A549 (cell line): ENCODE results near the gene GUCA1A. TPM values are rescaled to one million over a fixed set of nuclear protein-coding genes. Genes with fewer than 3 reads are reported as not detected.

Experiments
- ATAC-seq, 2 experiments: fragments of 200-7000 bp in 1 of 2; fragments of >200 bp in 1 of 2; cut with Nextera tagmentation in 1 of 2; cut with Tn5 transposase in 1 of 2; 3 replicates each; pipeline versions ENCODE4 v1.8.0 to v1.9.1; 2018 to 2020; ENCODE audit warnings: mild to moderate bottlenecking in 1 of 2, moderate library complexity in 1 of 2
- CTCF ChIA-PET: fragments of 300-600 bp; sonication (Branson Sonifier 250); formaldehyde crosslinking; extraction: SDS; loops from one replicate; lab custom pipeline; 2021; ENCODE audit warnings: antibody characterized with exemption, inconsistent platforms; lab: Yijun Ruan, JAX
- POLR2A ChIA-PET: fragments of 350-600 bp; formaldehyde crosslinking; extraction: SDS; loops from one replicate; lab custom pipeline; 2021; ENCODE audit warnings: antibody characterized with exemption, inconsistent platforms; lab: Yijun Ruan, JAX
- DNase-seq, 2 experiments: peaks; one replicate each; pipeline versions ENCODE4 v3.0.0 to v3.0.0-alpha.2; 2011 to 2016; ENCODE audit warnings: low read depth in 1 of 2, low spot score in 1 of 2
- FAIRE-seq: peaks from 2 replicates; lab custom pipeline; 2011; peaks lifted over from hg19 to GRCh38; lab: Jason Lieb, UNC
- H3K27ac ChIP-seq, 2 experiments: fragments of >200 bp; sonication (Bioruptor Twin); formaldehyde crosslinking; 3 replicates each; pipeline ENCODE4 v1.5.1; 2016 to 2017
- H3K4me1 ChIP-seq: fragments of >200 bp; sonication (Bioruptor Twin); formaldehyde crosslinking; 3 replicates; pipeline ENCODE4 v1.6.1; 2016
- H3K4me2 ChIP-seq: fragments of >200 bp; sonication (Bioruptor Twin); formaldehyde crosslinking; 3 replicates; pipeline ENCODE4 v1.6.1; 2016
- H3K4me3 ChIP-seq: fragments of >200 bp; sonication (Bioruptor Twin); formaldehyde crosslinking; 3 replicates; pipeline ENCODE4 v1.5.1; 2016
- H3K9me3 ChIP-seq: fragments of >200 bp; sonication (Bioruptor Twin); formaldehyde crosslinking; 3 replicates; pipeline ENCODE4 v1.6.1; 2016
- CBX2 ChIP-seq: fragments of 200-600 bp; sonication (generic); IDR thresholded peaks from 2 replicates; pipeline ENCODE4 v1.6.1; 2016; ENCODE audit warnings: low read depth, mild to moderate bottlenecking, borderline replicate concordance
- CHD4 ChIP-seq: fragments of 200-600 bp; sonication (generic); IDR thresholded peaks from 2 replicates; pipeline ENCODE4 v1.6.1; 2016; ENCODE audit warnings: antibody characterized with exemption, mild to moderate bottlenecking, borderline replicate concordance
- EHMT2 ChIP-seq: fragments of 200-600 bp; sonication (generic); IDR thresholded peaks from 2 replicates; pipeline ENCODE4 v1.6.1; 2016; ENCODE audit warnings: antibody characterized with exemption, low read depth, mild to moderate bottlenecking, moderate library complexity
- FOSB ChIP-seq: fragments of 250-450 bp; sonication (Bioruptor Pico); IDR thresholded peaks from 2 replicates; pipeline ENCODE4 v1.5.0; 2020; ENCODE audit warnings: mild to moderate bottlenecking, moderate library complexity
- FOSL2 ChIP-seq, 2 experiments: fragments of 450-650 bp in 1 of 2; fragments of >200 bp in 1 of 2; sonication (Bioruptor Twin) in 1 of 2; formaldehyde crosslinking; IDR thresholded peaks; 2 replicates each; pipeline versions ENCODE4 v1.5.0 to v1.6.1; 2016 to 2020; ENCODE audit warnings: mild to moderate bottlenecking in 1 of 2, moderate library complexity in 1 of 2
- GATA3 ChIP-seq: IDR thresholded peaks from 2 replicates; pipeline ENCODE4 v1.6.1; 2012; ENCODE audit warnings: borderline replicate concordance
- HDAC2 ChIP-seq: fragments of 200-600 bp; sonication (generic); IDR thresholded peaks from 2 replicates; pipeline ENCODE4 v1.6.1; 2016
- HOXA7 ChIP-seq: fragments of 250-450 bp; sonication (Bioruptor Pico); IDR thresholded peaks from 2 replicates; pipeline ENCODE4 v1.5.0; 2020; ENCODE audit warnings: mild to moderate bottlenecking, moderate library complexity
- KDM1A ChIP-seq: fragments of 200-600 bp; sonication (generic); IDR thresholded peaks from 2 replicates; pipeline ENCODE4 v1.6.1; 2016; ENCODE audit warnings: low read depth, mild to moderate bottlenecking
- MAFK ChIP-seq: fragments of 450-650 bp; IDR thresholded peaks from 2 replicates; pipeline ENCODE4 v1.6.1; 2014; ENCODE audit not compliant: partially characterized antibody
- MAZ ChIP-seq: fragments of 150-350 bp; IDR thresholded peaks from 2 replicates; pipeline ENCODE4 v1.6.1; 2014; ENCODE audit warnings: antibody characterized with exemption, low read depth, low read length, borderline replicate concordance
- PHF8 ChIP-seq: fragments of 200-600 bp; sonication (generic); IDR thresholded peaks from 2 replicates; pipeline ENCODE4 v1.6.1; 2016; ENCODE audit warnings: low read depth, mild to moderate bottlenecking, antibody characterized with exemption, moderate library complexity, borderline replicate concordance
- RARB ChIP-seq: fragments of 250-450 bp; sonication (Bioruptor Pico); IDR thresholded peaks from 2 replicates; pipeline ENCODE4 v1.8.0; 2021; ENCODE audit warnings: mild to moderate bottlenecking, moderate library complexity
- RCOR1 ChIP-seq: fragments of 150-350 bp; IDR thresholded peaks from 2 replicates; pipeline ENCODE4 v1.6.1; 2014; ENCODE audit warnings: antibody characterized with exemption, low read length, low read depth
- SREBF2 ChIP-seq: fragments of 450-650 bp; IDR thresholded peaks from 2 replicates; pipeline ENCODE4 v1.6.1; 2014; ENCODE audit warnings: mild to moderate bottlenecking, moderate library complexity
- TP53 ChIP-seq: fragments of 250-450 bp; sonication (Bioruptor Pico); IDR thresholded peaks from 2 replicates; pipeline ENCODE4 v1.5.0; 2021; ENCODE audit warnings: mild to moderate bottlenecking, moderate library complexity
- ZC3H11A ChIP-seq: fragments of 450-650 bp; IDR thresholded peaks from 2 replicates; pipeline ENCODE4 v1.6.1; 2014; ENCODE audit warnings: antibody characterized with exemption, mild to moderate bottlenecking
- WGBS: methylation state at CpG from one replicate; pipeline ENCODE4 v1.1.6; 2017; ENCODE audit errors: missing lambda C conversion rate; 5-methylcytosine and 5-hydroxymethylcytosine counted together
- polyA plus RNA-seq, 4 experiments: library from polyadenylated mRNA; depleted of rRNA in 3 of 4; stranded (reverse); fragments of >200 nt; fragmentation: RNase III in 1 of 4; extraction: RNeasy Plus Mini Kit Qiagen cat#74134 plus additional on column Dnase treatment in 1 of 4; gene quantifications; 2 replicates in 3 of 4; 3 replicates in 1 of 4; pipeline ENCODE4 v1.2.3, GENCODE V29; 2011 to 2017
- TF ChIP-seq, protein P1 (sequence below): fragments of >200 bp; sonication (Bioruptor Twin); formaldehyde crosslinking; IDR thresholded peaks from 3 replicates; pipeline ENCODE4 v1.6.1; 2016
- TF ChIP-seq, protein P2 (sequence below): fragments of 200-600 bp; sonication (generic); IDR thresholded peaks from 2 replicates; pipeline ENCODE4 v1.6.1; 2016; ENCODE audit warnings: antibody characterized with exemption, mild to moderate bottlenecking, moderate library complexity

GUCA1A gene
- polyA plus RNA-seq, 2 of the 4 experiments (the other 2 are of a cell fraction): not detected

DNA sequence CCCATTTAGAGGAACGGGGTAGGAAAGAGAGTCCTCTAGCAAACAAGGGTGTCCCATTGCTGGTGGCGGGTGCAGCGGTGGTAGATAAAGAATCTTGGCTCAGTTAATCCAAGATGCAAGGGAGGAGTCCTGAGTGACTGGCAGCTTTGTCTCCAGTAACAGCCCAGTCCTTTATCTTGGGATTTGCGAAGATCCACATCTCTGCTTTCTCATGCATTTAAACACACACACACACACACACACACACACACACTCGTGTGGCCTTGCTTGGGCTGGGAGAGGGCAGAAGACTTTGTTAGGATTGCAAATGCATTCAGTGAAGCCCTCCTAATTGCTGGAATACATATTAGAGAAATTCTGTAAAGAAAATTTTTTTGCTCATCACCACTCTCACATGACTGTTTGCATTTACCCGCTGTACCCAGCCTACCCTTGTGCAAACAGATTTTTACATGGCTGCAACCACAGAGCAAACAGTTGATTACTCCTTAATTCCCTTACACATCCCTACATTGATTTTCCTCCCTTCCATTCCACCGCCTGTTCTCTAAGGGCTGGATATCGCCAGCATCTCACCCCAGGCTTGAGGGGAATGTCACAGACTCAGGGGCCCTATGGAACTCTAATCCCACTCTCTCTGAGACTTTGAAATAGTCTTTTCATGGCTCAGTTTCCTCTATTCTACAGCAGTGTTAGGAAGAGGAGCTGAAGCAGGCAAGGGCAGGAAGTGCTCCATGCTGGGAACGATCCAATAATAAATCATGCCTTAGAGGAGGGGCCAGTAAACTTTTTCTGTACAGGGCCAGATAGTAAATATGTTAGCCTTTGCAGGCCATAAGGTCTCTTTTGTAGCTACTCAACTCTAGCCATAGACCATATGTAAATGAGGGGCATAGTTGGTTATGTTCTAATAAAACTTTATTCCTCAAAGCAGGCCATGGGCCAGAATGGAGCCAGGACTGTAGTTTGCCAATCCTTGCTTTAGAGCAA, 34.2 kb upstream of the GUCA1A start:
- FAIRE-seq: no peak
- peak overlapping the region; percentile 84 to 91 for H3K27ac ChIP-seq
- CTCF ChIA-PET: interaction anchor here (0.8 to 1.5 kb wide), 3 partner anchors 10 to 353 kb away, joined by 3 to 4 read pairs (median 3); no protein-coding TSS in a partner anchor
- 39% methylated on average over 9 of the region's 9 CpGs for WGBS
- TF ChIP-seq HDAC2: no peak
- no peak for TF ChIP-seq MAZ
- no peak for TF ChIP-seq CBX2
- TF ChIP-seq TP53 (CRISPR knock-in tag): no peak
- TF ChIP-seq RARB (CRISPR knock-in tag): no peak
- TF ChIP-seq, protein P1, sequence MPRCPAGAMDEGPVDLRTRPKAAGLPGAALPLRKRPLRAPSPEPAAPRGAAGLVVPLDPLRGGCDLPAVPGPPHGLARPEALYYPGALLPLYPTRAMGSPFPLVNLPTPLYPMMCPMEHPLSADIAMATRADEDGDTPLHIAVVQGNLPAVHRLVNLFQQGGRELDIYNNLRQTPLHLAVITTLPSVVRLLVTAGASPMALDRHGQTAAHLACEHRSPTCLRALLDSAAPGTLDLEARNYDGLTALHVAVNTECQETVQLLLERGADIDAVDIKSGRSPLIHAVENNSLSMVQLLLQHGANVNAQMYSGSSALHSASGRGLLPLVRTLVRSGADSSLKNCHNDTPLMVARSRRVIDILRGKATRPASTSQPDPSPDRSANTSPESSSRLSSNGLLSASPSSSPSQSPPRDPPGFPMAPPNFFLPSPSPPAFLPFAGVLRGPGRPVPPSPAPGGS: no peak
- no peak for TF ChIP-seq RCOR1
- no peak for TF ChIP-seq KDM1A
- no peak for TF ChIP-seq ZC3H11A
- TF ChIP-seq PHF8: no peak
- TF ChIP-seq, all 56 proteins: peak for 0
- no peaks in the 10 kb centered on the region for H3K9me3 ChIP-seq
- POLR2A ChIA-PET: interaction anchor here (0.6 to 0.7 kb wide), 2 partner anchors 20 to 243 kb away, joined by 3 to 7 read pairs; no protein-coding TSS in a partner anchor
- peak overlapping the region; percentile 56 for H3K4me2 ChIP-seq
- peaks cover 60% of the 10 kb centered on the region for H3K4me1 ChIP-seq
- DNase-seq (peak in 1 of 2 experiments; percentile 25), ATAC-seq (peak in 1 of 2 experiments; percentile 16; a peak in 2 of 6 replicates)
- no peak overlapping the region for H3K4me3 ChIP-seq

DNA sequence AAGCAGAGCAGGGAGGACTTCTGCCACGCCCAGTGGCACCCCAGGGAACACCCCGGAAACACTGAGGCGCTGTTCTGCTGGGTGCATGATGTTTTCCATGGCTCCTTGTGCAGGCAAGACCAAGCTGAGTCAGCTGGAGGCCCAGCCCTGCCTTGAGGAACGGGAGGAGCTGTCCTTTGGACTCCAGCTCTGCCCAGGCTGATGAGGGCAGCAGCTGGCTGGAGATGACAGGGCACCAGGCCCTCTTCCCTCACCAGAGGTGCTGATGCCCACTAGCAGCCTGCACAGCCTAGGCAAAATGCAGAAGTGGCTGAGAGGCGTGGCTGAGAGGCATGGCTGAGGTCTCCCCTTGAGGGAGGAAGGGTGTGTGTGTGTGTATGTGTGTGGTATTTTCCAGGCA, 33.1 kb upstream of the GUCA1A start:
- FAIRE-seq: no peak
- WGBS: no CpG with 5 or more reads among the region's 5 CpGs
- POLR2A ChIA-PET: interaction anchor here (0.7 kb wide), 1 partner anchor 21 kb away, joined by 7 read pairs; no protein-coding TSS in a partner anchor
- peak overlapping the region; percentile 56 for H3K4me2 ChIP-seq
- no peak overlapping the region for H3K4me3 ChIP-seq
- CTCF ChIA-PET: interaction anchor here (1.5 kb wide), 2 partner anchors 11 to 27 kb away, joined by 3 to 4 read pairs; no protein-coding TSS in a partner anchor
- DNase-seq: peak; percentile 46 to 69
- peaks cover 60% of the 10 kb centered on the region for H3K4me1 ChIP-seq
- ATAC-seq: peak; percentile 64
- TF ChIP-seq ZC3H11A (no peak), EHMT2 (no peak), MAFK (peak; percentile 68), CHD4 (no peak), FOSB (CRISPR knock-in tag) (no peak), GATA3 (no peak), SREBF2 (no peak), FOSL2 (IDR thresholded peaks at IDR 0.05) (no peak), FOSL2 (CRISPR knock-in tag; IDR thresholded peaks at IDR 0.05) (no peak), HOXA7 (no peak)
- H3K9me3 ChIP-seq: no peaks in the 10 kb centered on the region
- H3K27ac ChIP-seq: peak overlapping the region; percentile 84 to 91

DNA sequence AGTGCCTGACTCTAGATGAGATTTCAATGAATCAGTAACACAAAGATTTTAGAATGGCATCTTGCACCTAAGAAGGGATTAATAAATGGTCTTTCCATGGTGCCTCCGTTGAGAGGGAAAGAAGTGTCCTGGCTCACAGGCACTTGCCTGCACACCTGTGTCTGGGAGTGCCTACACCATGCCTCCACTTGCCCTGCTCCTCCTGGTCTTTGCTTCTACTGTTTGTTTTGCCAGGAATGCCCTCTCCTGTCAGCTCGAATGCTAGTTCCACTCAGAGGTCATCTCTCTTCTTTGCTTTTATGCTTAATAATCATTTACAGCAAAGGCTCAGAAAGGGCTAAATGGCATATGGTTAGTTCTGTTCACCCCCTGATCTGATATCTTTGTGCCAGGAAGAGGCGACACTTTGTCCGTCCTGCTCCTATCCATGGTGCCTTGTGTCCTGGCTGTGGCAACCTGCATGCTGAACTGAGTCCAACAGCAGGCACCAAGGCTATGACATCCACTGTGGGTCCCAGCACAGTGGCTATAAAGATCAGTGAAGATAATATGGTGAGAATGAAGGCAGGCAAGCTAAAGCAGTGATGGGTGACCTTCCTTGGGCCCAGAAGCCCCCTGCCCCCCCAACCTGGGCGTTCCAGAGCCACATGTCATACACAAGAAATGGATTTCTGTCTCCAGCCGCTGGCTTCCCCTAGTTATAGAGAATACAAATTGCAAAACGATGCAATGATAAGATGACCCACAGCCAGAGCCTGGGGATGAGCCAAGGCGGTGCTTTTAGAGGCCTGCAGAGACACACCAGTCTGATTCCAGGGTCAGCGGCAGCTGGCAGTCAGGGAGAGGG, 32.2 kb upstream of the GUCA1A start:
- WGBS: 70% methylated on average over 7 of the region's 9 CpGs
- Histone ChIP-seq H3K4me2 (peak overlapping the region; percentile 56), H3K4me1 (peaks cover 60% of the 10 kb centered on the region), H3K27ac (peak overlapping the region; percentile 75 to 91; a peak in 4 of 6 replicates), H3K9me3 (no peaks in the 10 kb centered on the region), H3K4me3 (no peak overlapping the region)
- FAIRE-seq (no peak), ATAC-seq (no peak), DNase-seq (no peak)
- POLR2A ChIA-PET: no interaction called here
- TF ChIP-seq FOSB (CRISPR knock-in tag) (no peak), MAFK (peak; percentile 17)
- TF ChIP-seq, protein P2, sequence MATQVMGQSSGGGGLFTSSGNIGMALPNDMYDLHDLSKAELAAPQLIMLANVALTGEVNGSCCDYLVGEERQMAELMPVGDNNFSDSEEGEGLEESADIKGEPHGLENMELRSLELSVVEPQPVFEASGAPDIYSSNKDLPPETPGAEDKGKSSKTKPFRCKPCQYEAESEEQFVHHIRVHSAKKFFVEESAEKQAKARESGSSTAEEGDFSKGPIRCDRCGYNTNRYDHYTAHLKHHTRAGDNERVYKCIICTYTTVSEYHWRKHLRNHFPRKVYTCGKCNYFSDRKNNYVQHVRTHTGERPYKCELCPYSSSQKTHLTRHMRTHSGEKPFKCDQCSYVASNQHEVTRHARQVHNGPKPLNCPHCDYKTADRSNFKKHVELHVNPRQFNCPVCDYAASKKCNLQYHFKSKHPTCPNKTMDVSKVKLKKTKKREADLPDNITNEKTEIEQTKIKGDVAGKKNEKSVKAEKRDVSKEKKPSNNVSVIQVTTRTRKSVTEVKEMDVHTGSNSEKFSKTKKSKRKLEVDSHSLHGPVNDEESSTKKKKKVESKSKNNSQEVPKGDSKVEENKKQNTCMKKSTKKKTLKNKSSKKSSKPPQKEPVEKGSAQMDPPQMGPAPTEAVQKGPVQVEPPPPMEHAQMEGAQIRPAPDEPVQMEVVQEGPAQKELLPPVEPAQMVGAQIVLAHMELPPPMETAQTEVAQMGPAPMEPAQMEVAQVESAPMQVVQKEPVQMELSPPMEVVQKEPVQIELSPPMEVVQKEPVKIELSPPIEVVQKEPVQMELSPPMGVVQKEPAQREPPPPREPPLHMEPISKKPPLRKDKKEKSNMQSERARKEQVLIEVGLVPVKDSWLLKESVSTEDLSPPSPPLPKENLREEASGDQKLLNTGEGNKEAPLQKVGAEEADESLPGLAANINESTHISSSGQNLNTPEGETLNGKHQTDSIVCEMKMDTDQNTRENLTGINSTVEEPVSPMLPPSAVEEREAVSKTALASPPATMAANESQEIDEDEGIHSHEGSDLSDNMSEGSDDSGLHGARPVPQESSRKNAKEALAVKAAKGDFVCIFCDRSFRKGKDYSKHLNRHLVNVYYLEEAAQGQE: no peak
- CTCF ChIA-PET: no interaction called here
